ENCODE data around the gene GDPD2.
"Not testable (repeated sequence)": the region's sequence is repeated elsewhere in the genome, so short reads cannot be mapped to it uniquely, and the experiment has no call there.

The GDPD2 gene

GRCh38 chrX:70422851-70423341 lies at the start of gene GDPD2:
GDPD2 (plus strand) TSS chrX:70423314; CDS start chrX:70424985, 1,671 bp downstream.
- DNase-seq (ENCODE audit: low read depth in 2 of 2), result no peak

- no peak for DNase-seq (ENCODE audit: low read depth in 2 of 2)
Measured at GRCh38 chrX:70386235-70386634, 36.9 kb upstream of the GDPD2 start.

- peak; percentile 5 to 16 for DNase-seq (ENCODE audit: low read depth in 2 of 2)
Measured at GRCh38 chrX:70398899-70399298, 24.2 kb upstream of the GDPD2 start.

GRCh38 chrX:70400181-70400580 lies 22.9 kb upstream of the GDPD2 start:
- DNase-seq (ENCODE audit: low read depth in 2 of 2), result not testable (repeated sequence)

GRCh38 chrX:70402721-70403120 lies 20.4 kb upstream of the GDPD2 start:
- DNase-seq (ENCODE audit: low read depth in 2 of 2), result no peak

GRCh38 chrX:70405003-70405402 lies 18.1 kb upstream of the GDPD2 start:
- no peak for DNase-seq (ENCODE audit: low read depth in 2 of 2)

GRCh38 chrX:70410921-70411320 lies 12.2 kb upstream of the GDPD2 start:
- no peak for DNase-seq (ENCODE audit: low read depth in 2 of 2)

GRCh38 chrX:70411475-70411874 lies 11.6 kb upstream of the GDPD2 start:
- no peak for DNase-seq (ENCODE audit: low read depth in 2 of 2)

- no peak for DNase-seq (ENCODE audit: low read depth in 2 of 2)
Measured at GRCh38 chrX:70421618-70422017, 1.5 kb upstream of the GDPD2 start.

- DNase-seq (ENCODE audit: low read depth in 2 of 2), result no peak
Measured at GRCh38 chrX:70423936-70424675, 992 bp downstream of the GDPD2 start.

- DNase-seq (ENCODE audit: low read depth in 2 of 2), result no peak
Measured at GRCh38 chrX:70424801-70425200, 1.7 kb downstream of the GDPD2 start.

GRCh38 chrX:70426286-70427278 lies 3.5 kb downstream of the GDPD2 start:
- DNase-seq (ENCODE audit: low read depth in 2 of 2), result no peak

- no peak for DNase-seq (ENCODE audit: low read depth in 2 of 2)
Measured at GRCh38 chrX:70427365-70427764, 4.3 kb downstream of the GDPD2 start.

GRCh38 chrX:70429759-70430158 lies 6.6 kb downstream of the GDPD2 start:
- DNase-seq (ENCODE audit: low read depth in 2 of 2), result no peak

- no peak for DNase-seq (ENCODE audit: low read depth in 2 of 2)
Measured at GRCh38 chrX:70432936-70433847, 10.1 kb downstream of the GDPD2 start.

- no peak for DNase-seq (ENCODE audit: low read depth in 2 of 2)
Measured at GRCh38 chrX:70433848-70434351, 10.8 kb downstream of the GDPD2 start.

- peak in 1 of 2 experiments; percentile 40 for DNase-seq (ENCODE audit: low read depth in 2 of 2)
Measured at GRCh38 chrX:70434352-70434866, 11.3 kb downstream of the GDPD2 start.

GRCh38 chrX:70434914-70435586 lies 11.9 kb downstream of the GDPD2 start:
- no peak for DNase-seq (ENCODE audit: low read depth in 2 of 2)

- DNase-seq (ENCODE audit: low read depth in 2 of 2), result no peak
Measured at GRCh38 chrX:70436343-70436742, 13.2 kb downstream of the GDPD2 start.

GRCh38 chrX:70437011-70437410 lies 13.9 kb downstream of the GDPD2 start:
- no peak for DNase-seq (ENCODE audit: low read depth in 2 of 2)
